Measurements from ENCODE around the gene AACS. TPM values are rescaled to one million over a fixed set of nuclear protein-coding genes. Genes with fewer than 3 reads are reported as not detected.

Gene AACS
- total RNA-seq, 4 donors from 2014 or later, result 17.9 to 29.7 (median 23.6) TPM

- DNase-seq (ENCODE audit: low spot score in 2 of 2), result no peak
- H3K9me3 ChIP-seq, result no peaks in the 10 kb centered on the region
- H3K4me3 ChIP-seq, result no peak overlapping the region
- WGBS, 2 donors, result 81 to 95% methylated on average over 7 of the region's 7 CpGs
- TF ChIP-seq CTCF (IDR thresholded peaks at IDR 0.05) (no peak), EP300 (IDR thresholded peaks at IDR 0.05) (no peak), POLR2A (IDR thresholded peaks at IDR 0.05) (no peak)
- H3K36me3 ChIP-seq, result peaks cover 0 to 43% (median 0%) of the 10 kb centered on the region in 3 donors
- peaks cover 0 to 6% (median 0%) of the 10 kb centered on the region in 4 donors for H3K4me1 ChIP-seq
- H3K27ac ChIP-seq, result no peak overlapping the region
- H3K27me3 ChIP-seq, result no peaks in the 10 kb centered on the region
Observed at GRCh38 chr12:125096894-125097293, 31.7 kb downstream of the AACS start.

GRCh38 chr12:125097427-125097826 is 32.2 kb downstream of the AACS start:
- Histone ChIP-seq H3K9me3 (no peaks in the 10 kb centered on the region), H3K27ac (no peak overlapping the region), H3K4me3 (no peak overlapping the region), H3K4me1 (peaks cover 0 to 6% (median 0%) of the 10 kb centered on the region in 4 donors), H3K27me3 (no peaks in the 10 kb centered on the region), H3K36me3 (peaks cover 0 to 43% (median 0%) of the 10 kb centered on the region in 3 donors)
- 78 to 79% methylated on average over 12 of the region's 12 CpGs for WGBS, 2 donors
- no peak for DNase-seq (ENCODE audit: low spot score in 2 of 2)
- no peak for TF ChIP-seq POLR2A (IDR thresholded peaks at IDR 0.05)
- no peak for TF ChIP-seq CTCF (IDR thresholded peaks at IDR 0.05)
- TF ChIP-seq EP300 (IDR thresholded peaks at IDR 0.05), result no peak

DNA sequence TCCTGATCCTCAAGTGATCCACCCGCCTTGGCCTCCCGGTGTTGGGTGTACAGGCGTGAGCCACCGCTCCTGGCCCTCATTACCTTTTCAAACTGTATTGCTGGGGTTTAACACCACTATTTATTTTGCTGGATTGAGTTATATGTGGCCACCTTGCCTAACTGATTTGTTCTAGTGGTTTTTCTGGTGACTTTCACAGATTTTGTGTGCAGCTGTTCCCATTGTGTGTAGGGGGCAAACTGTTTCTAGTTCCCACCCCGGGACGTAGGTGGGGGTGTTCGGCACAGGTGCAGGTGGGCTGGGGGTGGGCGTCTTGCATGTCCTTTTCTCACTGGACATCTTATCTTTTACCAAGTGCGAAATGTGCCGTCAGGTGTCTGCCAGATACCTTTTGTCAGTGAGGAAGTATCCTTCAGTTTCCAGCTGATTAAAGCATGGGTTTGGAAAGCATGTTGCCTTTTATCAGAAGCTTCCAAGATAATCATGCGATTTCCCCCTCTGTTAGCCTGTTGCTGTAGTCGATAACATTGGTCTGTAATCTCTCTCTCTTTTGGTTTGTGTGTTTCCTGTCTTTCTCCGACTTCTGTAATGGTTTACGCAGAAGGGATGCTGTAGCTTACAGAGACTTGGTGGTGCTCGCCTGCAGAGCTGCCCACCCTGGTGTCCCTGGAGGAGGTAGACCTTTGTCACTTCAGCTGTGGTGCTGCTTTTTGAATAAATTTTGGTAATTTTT is 33.6 kb downstream of the AACS start:
- H3K36me3 ChIP-seq, result peaks cover 0 to 41% (median 0%) of the 10 kb centered on the region in 3 donors
- H3K4me3 ChIP-seq, result no peak overlapping the region
- H3K27ac ChIP-seq, result no peak overlapping the region
- no peak for TF ChIP-seq EP300 (IDR thresholded peaks at IDR 0.05)
- TF ChIP-seq POLR2A (IDR thresholded peaks at IDR 0.05), result no peak
- TF ChIP-seq CTCF (IDR thresholded peaks at IDR 0.05), result no peak
- no peaks in the 10 kb centered on the region for H3K4me1 ChIP-seq
- no peaks in the 10 kb centered on the region for H3K9me3 ChIP-seq
- 76 to 78% methylated on average over 15 of the region's 15 CpGs for WGBS, 2 donors
- no peak for DNase-seq (ENCODE audit: low spot score in 2 of 2)
- no peaks in the 10 kb centered on the region for H3K27me3 ChIP-seq

DNA sequence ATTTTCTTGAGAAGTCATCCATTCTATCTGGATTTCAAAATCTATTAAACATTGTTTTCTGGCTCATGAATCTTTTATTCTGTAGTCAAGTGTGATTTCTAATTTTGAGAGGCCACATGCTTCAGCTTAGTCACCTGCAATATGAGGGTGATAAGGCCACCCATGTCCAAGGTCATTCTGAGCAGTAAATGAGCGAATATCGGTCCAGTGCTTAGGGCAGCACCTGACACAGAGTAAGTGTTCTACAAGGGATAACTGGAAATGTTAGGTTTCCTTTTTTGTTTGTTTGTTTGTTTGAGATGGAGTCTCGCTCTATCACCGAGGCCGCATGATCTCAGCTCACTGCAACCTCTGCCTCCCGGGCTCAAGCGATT is 34.2 kb downstream of the AACS start:
- H3K4me3 ChIP-seq, result no peak overlapping the region
- no peaks in the 10 kb centered on the region for H3K4me1 ChIP-seq
- H3K36me3 ChIP-seq, result peaks cover 0 to 42% (median 0%) of the 10 kb centered on the region in 3 donors
- DNase-seq (ENCODE audit: low spot score in 2 of 2), result no peak
- no peak for TF ChIP-seq POLR2A (IDR thresholded peaks at IDR 0.05)
- TF ChIP-seq EP300 (IDR thresholded peaks at IDR 0.05), result no peak
- no peak for TF ChIP-seq CTCF (IDR thresholded peaks at IDR 0.05)
- no peaks in the 10 kb centered on the region for H3K27me3 ChIP-seq
- H3K27ac ChIP-seq, result no peak overlapping the region
- H3K9me3 ChIP-seq, result no peaks in the 10 kb centered on the region
- WGBS, 2 donors, result 95% methylated on average over 7 of the region's 7 CpGs

DNA sequence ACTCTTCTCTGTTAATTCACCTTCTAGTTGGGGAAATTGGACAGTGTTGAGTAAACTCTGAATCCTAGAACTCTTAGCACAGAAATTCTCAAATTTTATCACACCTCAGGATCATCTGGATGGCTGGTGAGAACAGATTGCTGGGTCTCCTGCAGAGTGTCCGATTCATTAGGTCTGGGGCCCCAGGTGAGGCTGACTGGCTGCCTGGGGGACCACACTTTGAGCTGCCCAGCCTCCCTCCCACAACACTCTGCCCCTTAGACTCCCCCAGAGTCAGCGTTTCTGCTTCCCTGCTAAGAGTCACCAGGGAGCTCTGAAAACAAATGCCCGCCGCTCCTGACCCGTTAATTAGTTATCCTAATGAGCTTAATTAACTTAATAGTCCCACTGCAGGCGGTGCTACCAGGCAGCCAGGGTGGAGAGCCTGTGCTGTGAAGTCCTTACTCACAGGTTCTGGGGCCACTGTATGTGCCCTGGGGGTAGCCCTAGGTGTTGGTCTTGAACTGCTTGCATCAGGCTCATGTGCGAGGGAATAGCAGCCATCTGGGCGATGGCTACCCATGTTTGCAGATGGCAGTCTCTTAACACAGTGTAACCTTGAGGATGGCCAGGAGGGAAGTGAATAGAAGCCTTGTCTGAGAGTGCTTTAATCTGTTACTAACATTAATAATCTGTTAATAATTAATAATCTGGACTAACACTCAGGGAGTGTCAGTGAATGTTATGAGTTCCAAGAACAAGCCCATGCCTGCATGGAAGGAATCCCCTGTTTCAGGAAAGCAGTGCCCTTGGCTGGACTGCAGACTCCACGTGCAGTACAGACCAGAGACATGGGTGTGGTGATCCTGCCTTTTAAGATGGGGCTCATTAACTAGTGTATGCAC is 35.6 kb downstream of the AACS start:
- no peak overlapping the region for H3K27ac ChIP-seq
- no peaks in the 10 kb centered on the region for H3K9me3 ChIP-seq
- H3K4me3 ChIP-seq, result no peak overlapping the region
- H3K27me3 ChIP-seq, result no peaks in the 10 kb centered on the region
- H3K36me3 ChIP-seq, result peaks cover 0 to 39% (median 0%) of the 10 kb centered on the region in 3 donors
- no peaks in the 10 kb centered on the region for H3K4me1 ChIP-seq
- no peak for DNase-seq (ENCODE audit: low spot score in 2 of 2)
- WGBS, 2 donors, result 74 to 76% methylated on average over 9 of the region's 9 CpGs
- no peak for TF ChIP-seq POLR2A (IDR thresholded peaks at IDR 0.05)
- TF ChIP-seq EP300 (IDR thresholded peaks at IDR 0.05), result no peak
- TF ChIP-seq CTCF (IDR thresholded peaks at IDR 0.05), result no peak

Measured in tibial nerve (tissue), 4 donors.